NCI-H446 treated with DMSO at 0.1 percent for 48 hours (cell line): ENCODE measurements around the gene SNRNP25.
"Not testable (repeated sequence)": the region's sequence is repeated elsewhere in the genome, so short reads cannot be mapped to it uniquely, and the experiment has no call there.

Experiments
- DNase-seq: peaks from one replicate; lab custom pipeline; 2025; lab: John Stamatoyannopoulos, UW

Gene SNRNP25

GRCh38 chr16:42069-42457 is 11.6 kb upstream of the SNRNP25 start:
- no peak for DNase-seq

GRCh38 chr16:42691-43090 is 10.9 kb upstream of the SNRNP25 start:
- no peak for DNase-seq

GRCh38 chr16:43294-43693 is 10.3 kb upstream of the SNRNP25 start:
- DNase-seq: no peak

GRCh38 chr16:44655-45054 is 9.0 kb upstream of the SNRNP25 start:
- DNase-seq: no peak

GRCh38 chr16:45454-45853 is 8.2 kb upstream of the SNRNP25 start:
- no peak for DNase-seq

GRCh38 chr16:46510-46909 is 7.1 kb upstream of the SNRNP25 start:
- not testable (repeated sequence) for DNase-seq

- DNase-seq: no peak
Observed at GRCh38 chr16:47234-47633, 6.4 kb upstream of the SNRNP25 start.

- no peak for DNase-seq
Observed at GRCh38 chr16:50769-51591, 2.6 kb upstream of the SNRNP25 start.

- DNase-seq: no peak
Observed at GRCh38 chr16:54237-54581, 581 bp downstream of the SNRNP25 start.

GRCh38 chr16:55571-56136 is 2.0 kb downstream of the SNRNP25 start:
- no peak for DNase-seq

GRCh38 chr16:56231-56927 is 2.8 kb downstream of the SNRNP25 start:
- no peak for DNase-seq

GRCh38 chr16:57711-58110 is 4.1 kb downstream of the SNRNP25 start:
- DNase-seq: no peak

- DNase-seq: no peak
Observed at GRCh38 chr16:58491-59439, 5.1 kb downstream of the SNRNP25 start.

GRCh38 chr16:59440-60059 is 5.9 kb downstream of the SNRNP25 start:
- no peak for DNase-seq

- no peak for DNase-seq
Observed at GRCh38 chr16:60166-60565, 6.5 kb downstream of the SNRNP25 start.

GRCh38 chr16:60929-61878 is 7.6 kb downstream of the SNRNP25 start:
- no peak for DNase-seq

- DNase-seq: no peak
Observed at GRCh38 chr16:61879-62281, 8.3 kb downstream of the SNRNP25 start.

GRCh38 chr16:62283-62967 is 8.8 kb downstream of the SNRNP25 start:
- no peak for DNase-seq

GRCh38 chr16:62968-63391 is 9.4 kb downstream of the SNRNP25 start:
- no peak for DNase-seq

GRCh38 chr16:63466-63865 is 9.8 kb downstream of the SNRNP25 start:
- DNase-seq: no peak
